HepG2 (cell line): Measurements from ENCODE around the gene AGXT. TPM values are rescaled to one million over a fixed set of nuclear protein-coding genes. Genes with fewer than 3 reads are reported as not detected.

Experiments
- AKAP8 ChIP-seq: sonication (generic); formaldehyde crosslinking; IDR thresholded peaks from 2 replicates; pipeline ENCODE4 v1.5.1; 2020; ENCODE audit warnings: mild to moderate bottlenecking, missing genetic modification reagents
- BRCA1 ChIP-seq: sonication (generic); formaldehyde crosslinking; IDR thresholded peaks from 2 replicates; pipeline ENCODE4 v1.4.0; 2020; ENCODE audit warnings: missing genetic modification reagents
- CC2D1A ChIP-seq: sonication (generic); formaldehyde crosslinking; IDR thresholded peaks from 2 replicates; pipeline ENCODE4 v1.8.1; 2023; ENCODE audit warnings: mild to moderate bottlenecking, missing genetic modification reagents
- CTCF ChIP-seq: sonication (generic); formaldehyde crosslinking; IDR thresholded peaks from 2 replicates; pipeline ENCODE4 v1.5.0; 2020; ENCODE audit warnings: mild to moderate bottlenecking, missing genetic modification reagents, moderate library complexity
- FOXO4 ChIP-seq: sonication (generic); formaldehyde crosslinking; conservative IDR thresholded peaks from 2 replicates; pipeline ENCODE4 v1.8.1; 2023; ENCODE audit warnings: missing genetic modification reagents
- GPBP1L1 ChIP-seq: sonication (generic); formaldehyde crosslinking; IDR thresholded peaks from 2 replicates; pipeline ENCODE4 v1.5.0; 2020; ENCODE audit warnings: mild to moderate bottlenecking, missing genetic modification reagents
- HOXA5 ChIP-seq: sonication (generic); formaldehyde crosslinking; IDR thresholded peaks from 2 replicates; pipeline ENCODE4 v1.4.0; 2020; ENCODE audit warnings: missing genetic modification reagents
- KLF9 ChIP-seq: IDR thresholded peaks from 2 replicates; pipeline ENCODE4 v1.6.1; 2016; ENCODE audit warnings: low read depth
- KMT2B ChIP-seq: IDR thresholded peaks from 2 replicates; pipeline ENCODE4 v1.6.1; 2016; ENCODE audit warnings: missing genetic modification reagents, missing compliant biosample characterization
- MYPOP ChIP-seq: sonication (generic); formaldehyde crosslinking; IDR thresholded peaks from 2 replicates; pipeline ENCODE4 v1.8.1; 2023; ENCODE audit warnings: mild to moderate bottlenecking, moderate library complexity, missing genetic modification reagents
- NFYC ChIP-seq: IDR thresholded peaks from 2 replicates; pipeline ENCODE4 v1.6.1; 2016; ENCODE audit warnings: missing genetic modification reagents, missing compliant biosample characterization
- PITX1 ChIP-seq: sonication (generic); formaldehyde crosslinking; IDR thresholded peaks from 2 replicates; pipeline ENCODE4 v1.5.1; 2020; ENCODE audit warnings: mild to moderate bottlenecking, missing genetic modification reagents
- SALL1 ChIP-seq: sonication (generic); formaldehyde crosslinking; IDR thresholded peaks from 2 replicates; pipeline ENCODE4 v1.8.0; 2022; ENCODE audit warnings: mild to moderate bottlenecking, missing genetic modification reagents
- THRA ChIP-seq: sonication (generic); formaldehyde crosslinking; IDR thresholded peaks from 2 replicates; pipeline ENCODE4 v1.4.0; 2020; ENCODE audit warnings: missing genetic modification reagents, borderline replicate concordance
- TRIM24 ChIP-seq: sonication (generic); formaldehyde crosslinking; IDR thresholded peaks from 2 replicates; pipeline ENCODE4 v1.8.0; 2022; ENCODE audit warnings: mild to moderate bottlenecking, missing genetic modification reagents
- ZC3H13 ChIP-seq: sonication (generic); formaldehyde crosslinking; IDR thresholded peaks from 2 replicates; pipeline ENCODE4 v1.8.1; 2023; ENCODE audit warnings: mild to moderate bottlenecking, missing genetic modification reagents, moderate library complexity
- ZMYM2 ChIP-seq: sonication (generic); formaldehyde crosslinking; IDR thresholded peaks from 2 replicates; pipeline ENCODE4 v1.8.0; 2022; ENCODE audit warnings: mild to moderate bottlenecking, missing genetic modification reagents
- ZNF12 ChIP-seq: sonication (generic); formaldehyde crosslinking; IDR thresholded peaks from 2 replicates; pipeline ENCODE4 v1.5.0; 2020; ENCODE audit warnings: missing genetic modification reagents
- ZNF501 ChIP-seq: sonication (generic); formaldehyde crosslinking; IDR thresholded peaks from 2 replicates; pipeline ENCODE4 v1.5.1; 2020; ENCODE audit warnings: mild to moderate bottlenecking, moderate library complexity, missing genetic modification reagents
- ZNF512 ChIP-seq: sonication (generic); formaldehyde crosslinking; IDR thresholded peaks from 2 replicates; pipeline ENCODE4 v1.4.0; 2020; ENCODE audit warnings: mild to moderate bottlenecking, missing genetic modification reagents
- ZNF75D ChIP-seq: sonication (generic); formaldehyde crosslinking; IDR thresholded peaks from 2 replicates; pipeline ENCODE4 v1.8.1; 2023; ENCODE audit warnings: missing genetic modification reagents, mild to moderate bottlenecking, borderline replicate concordance
- polyA plus RNA-seq, 8 experiments: library from polyadenylated mRNA; depleted of rRNA in 3 of 8; stranded (reverse) in 7 of 8; unstranded in 1 of 8; fragments of >200 nt; fragmentation: Illumina TruSeq in 4 of 8; extraction: Trizol in 4 of 8; gene quantifications; 2 replicates each; pipeline versions ENCODE4 v1.2.1 to v1.2.3, GENCODE V29; 2011 to 2016; ENCODE audit warnings: low read depth in 4 of 8, missing spikeins in 1 of 8, mixed read lengths in 1 of 8; ENCODE audit not compliant: insufficient read depth in 1 of 8
- total RNA-seq, 5 experiments: library from RNA; depleted of rRNA; stranded (reverse); fragments of >200 nt; fragmentation: Illumina TruSeq; extraction: Trizol; gene quantifications; 2 replicates each; pipeline ENCODE4 v1.2.3, GENCODE V29; 2016; ENCODE audit warnings: low read depth in 1 of 5

AGXT gene
- total and polyA plus RNA-seq, 2 of the 13 experiments (the other 11 are each of a cell fraction or from before 2014, with no cell fraction given): 41.9 to 96.1 TPM

- TF ChIP-seq FOXO4 (CRISPR knock-in tag) (0 out of 2 replicates have a peak, but pooled peaks have one; percentile 87), BRCA1 (CRISPR knock-in tag) (no peak), KLF9 (CRISPR knock-in tag) (no peak), ZMYM2 (CRISPR knock-in tag) (no peak), KMT2B (CRISPR knock-in tag) (no peak), ZNF12 (CRISPR knock-in tag) (no peak), PITX1 (CRISPR knock-in tag) (0 out of 2 replicates have a peak, but pooled peaks have one; percentile 68), CTCF (CRISPR knock-in tag) (peak; percentile 37; the same call in 1 of the 2 replicates), THRA (CRISPR knock-in tag) (no peak; the same call in 1 of the 2 replicates), ZC3H13 (CRISPR knock-in tag) (peak; percentile 77; the same call in 1 of the 2 replicates), SALL1 (CRISPR knock-in tag) (peak; percentile 83; the same call in 1 of the 2 replicates), NFYC (no peak), ZNF501 (CRISPR knock-in tag) (peak; percentile 39; the same call in 1 of the 2 replicates), ZNF512 (CRISPR knock-in tag) (no peak), AKAP8 (no peak), HOXA5 (no peak), GPBP1L1 (no peak), MYPOP (no peak), CC2D1A (CRISPR knock-in tag) (no peak), ZNF75D (CRISPR knock-in tag) (no peak), TRIM24 (CRISPR knock-in tag) (no peak)
Measured at GRCh38 chr2:240896871-240897692, 28.5 kb downstream of the AGXT start (continued).
